HEK293 (cell line): ENCODE results near the gene GRID2.
A peak's percentile ranks its signal among the peaks of the same experiment; 100 is the strongest.

Source experiments
- CTCF ChIA-PET: fragments of 350-600 bp; formaldehyde crosslinking; extraction: SDS; loops from one replicate; lab custom pipeline; 2021; ENCODE audit warnings: antibody characterized with exemption; lab: Yijun Ruan, JAX
- POLR2A ChIA-PET: fragments of 300-600 bp; formaldehyde crosslinking; extraction: SDS; loops from one replicate; lab custom pipeline; 2020; ENCODE audit warnings: antibody characterized with exemption, inconsistent platforms; lab: Yijun Ruan, JAX
- H3K27ac ChIP-seq: fragments of 200-500 bp; sonication (Bioruptor generic); 2 replicates; pipeline ENCODE4 v1.5.1; 2014; ENCODE audit warnings: low read depth, low read length, control low read depth, inconsistent platforms; ENCODE audit errors: extremely low read depth
- H3K36me3 ChIP-seq, 2 experiments: fragments of 200-500 bp in 1 of 2; sonication (Bioruptor generic) in 1 of 2; 1 replicate in 1 of 2; 2 replicates in 1 of 2; pipeline ENCODE4 v1.5.1; 2014 to 2017; ENCODE audit warnings: inconsistent platforms in 2 of 2, low read length in 2 of 2; ENCODE audit not compliant: control insufficient read depth in 2 of 2, insufficient read depth in 1 of 2
- H3K4me1 ChIP-seq: fragments of 200-500 bp; sonication (Bioruptor generic); 2 replicates; pipeline ENCODE4 v1.5.1; 2014; ENCODE audit warnings: mild to moderate bottlenecking, low read length, inconsistent platforms; ENCODE audit not compliant: control insufficient read depth, insufficient read depth
- H3K4me3 ChIP-seq: 2 replicates; pipeline ENCODE4 v1.5.1; 2011; ENCODE audit warnings: low read depth, mild to moderate bottlenecking, control low read depth, low read length, moderate library complexity
- H3K9me3 ChIP-seq: fragments of 200-500 bp; sonication (Bioruptor generic); 2 replicates; pipeline ENCODE4 v1.5.1; 2014; ENCODE audit warnings: low read depth, low read length, inconsistent platforms; ENCODE audit not compliant: control insufficient read depth, insufficient read depth
- ELK4 ChIP-seq: IDR thresholded peaks from 2 replicates; pipeline ENCODE4 v1.6.1; 2011; ENCODE audit warnings: mild to moderate bottlenecking, low read depth, low read length, borderline replicate concordance
- REST ChIP-seq: fragments of 450-650 bp; formaldehyde crosslinking; IDR thresholded peaks from 2 replicates; pipeline ENCODE4 v1.5.1; 2016; ENCODE audit warnings: missing biosample characterization, missing genetic modification characterization
- SCRT2 ChIP-seq: fragments of 450-650 bp; formaldehyde crosslinking; IDR thresholded peaks from 2 replicates; pipeline ENCODE4 v1.5.1; 2016; ENCODE audit warnings: missing biosample characterization, missing genetic modification characterization
- ZFP69B ChIP-seq: fragments of 450-650 bp; formaldehyde crosslinking; IDR thresholded peaks from 2 replicates; pipeline ENCODE4 v1.5.1; 2016; ENCODE audit warnings: missing biosample characterization, missing genetic modification characterization
- ZNF19 ChIP-seq: fragments of 450-650 bp; formaldehyde crosslinking; IDR thresholded peaks from 2 replicates; pipeline ENCODE4; 2016; ENCODE audit warnings: missing biosample characterization, missing genetic modification characterization, low read depth
- ZNF202 ChIP-seq: fragments of 450-650 bp; formaldehyde crosslinking; IDR thresholded peaks from 2 replicates; pipeline ENCODE4 v1.5.1; 2016; ENCODE audit warnings: missing biosample characterization, missing genetic modification characterization, borderline replicate concordance
- ZNF221 ChIP-seq: fragments of 450-650 bp; formaldehyde crosslinking; IDR thresholded peaks from 2 replicates; pipeline ENCODE4 v1.5.1; 2017; ENCODE audit warnings: missing biosample characterization, missing genetic modification characterization, borderline replicate concordance
- ZNF223 ChIP-seq: fragments of 450-650 bp; formaldehyde crosslinking; IDR thresholded peaks from 2 replicates; pipeline ENCODE4 v1.5.1; 2016; ENCODE audit warnings: missing biosample characterization, missing genetic modification characterization
- ZNF239 ChIP-seq: fragments of 450-650 bp; formaldehyde crosslinking; IDR thresholded peaks from 2 replicates; pipeline ENCODE4 v1.5.1; 2016; ENCODE audit warnings: missing biosample characterization, missing genetic modification characterization
- ZNF354C ChIP-seq: fragments of 450-650 bp; formaldehyde crosslinking; IDR thresholded peaks from 2 replicates; pipeline ENCODE4 v1.5.1; 2016; ENCODE audit warnings: missing biosample characterization, missing genetic modification characterization, low read depth, borderline replicate concordance
- ZNF600 ChIP-seq: fragments of 450-650 bp; formaldehyde crosslinking; IDR thresholded peaks from 2 replicates; pipeline ENCODE4 v1.5.1; 2016; ENCODE audit warnings: missing biosample characterization, missing genetic modification characterization
- ZNF645 ChIP-seq: fragments of 450-650 bp; formaldehyde crosslinking; IDR thresholded peaks from 2 replicates; pipeline ENCODE4; 2016; ENCODE audit warnings: missing biosample characterization, missing genetic modification characterization
- ZNF654 ChIP-seq: fragments of 450-650 bp; formaldehyde crosslinking; IDR thresholded peaks from 2 replicates; pipeline ENCODE4 v1.5.1; 2016; ENCODE audit warnings: low read depth, missing biosample characterization, missing genetic modification characterization
- ZNF747 ChIP-seq: fragments of 450-650 bp; formaldehyde crosslinking; IDR thresholded peaks from 2 replicates; pipeline ENCODE4 v1.5.1; 2016; ENCODE audit warnings: missing biosample characterization, missing genetic modification characterization

The GRID2 gene

GRCh38 chr4:93776386-93777080 is 1472.8 kb downstream of the GRID2 start:
- TF ChIP-seq ZNF600 (tag by site-specific recombination) (peak; percentile 83), REST (tag by site-specific recombination) (no peak)
- Histone ChIP-seq H3K4me1 (no peaks in the 10 kb centered on the region), H3K36me3 (no peaks in the 10 kb centered on the region), H3K4me3 (no peak overlapping the region), H3K9me3 (no peaks in the 10 kb centered on the region), H3K27ac (no peak overlapping the region)
- ChIA-PET POLR2A (no interaction called here), CTCF (interaction anchor here (0.8 kb wide), 1 partner anchor 619 kb away, joined by 4 read pairs; no protein-coding TSS in a partner anchor)

- no peak overlapping the region for H3K27ac ChIP-seq
- H3K36me3 ChIP-seq: no peaks in the 10 kb centered on the region
- TF ChIP-seq SCRT2 (tag by site-specific recombination) (no peak), ZNF223 (tag by site-specific recombination) (no peak), ZNF19 (tag by site-specific recombination) (no peak), ZNF645 (no peak)
- H3K9me3 ChIP-seq: no peaks in the 10 kb centered on the region
- no peaks in the 10 kb centered on the region for H3K4me1 ChIP-seq
- POLR2A ChIA-PET: no interaction called here
- CTCF ChIA-PET: interaction anchor here (0.5 to 0.8 kb wide), 2 partner anchors 20 to 619 kb away, joined by 3 to 4 read pairs; no protein-coding TSS in a partner anchor
- no peak overlapping the region for H3K4me3 ChIP-seq
Observed at GRCh38 chr4:93777081-93777460, 1473.3 kb downstream of the GRID2 start.

- no peaks in the 10 kb centered on the region for H3K4me1 ChIP-seq
- no peaks in the 10 kb centered on the region for H3K36me3 ChIP-seq
- no peak overlapping the region for H3K27ac ChIP-seq
- ChIA-PET POLR2A (no interaction called here), CTCF (interaction anchor here (0.5 kb wide), 1 partner anchor 1041 kb away, joined by 3 read pairs; no protein-coding TSS in a partner anchor)
- TF ChIP-seq ZNF221 (tag by site-specific recombination): no peak
- no peak for TF ChIP-seq ZNF354C (tag by site-specific recombination)
- TF ChIP-seq ZNF239 (tag by site-specific recombination): no peak
- TF ChIP-seq ZNF600 (tag by site-specific recombination): no peak
- TF ChIP-seq ZNF747 (tag by site-specific recombination): no peak
- no peak for TF ChIP-seq ZNF654 (tag by site-specific recombination)
- TF ChIP-seq ZNF202 (tag by site-specific recombination): no peak
- no peak for TF ChIP-seq ELK4
- no peak for TF ChIP-seq ZFP69B (tag by site-specific recombination)
- no peak overlapping the region for H3K4me3 ChIP-seq
- H3K9me3 ChIP-seq: no peaks in the 10 kb centered on the region
Observed at GRCh38 chr4:93779228-93779627, 1475.5 kb downstream of the GRID2 start.
